SIG-M5 treated with dmso at 0.1 percent for 504 hours (cell line): Measurements from ENCODE around the gene ATG101.
A peak's percentile ranks its signal among the peaks of the same experiment; 100 is the strongest.

Source experiments
- DNase-seq: peaks from one replicate; lab custom pipeline; 2025; ENCODE audit not compliant: unreplicated experiment; lab: John Stamatoyannopoulos, UW

ATG101 gene

GRCh38 chr12:52069327-52070184 lies at the start of gene ATG101:
Gene ATG101, plus strand, starts transcription at chr12:52069978. Its CDS starts 3,673 bp downstream, at chr12:52073651.
- DNase-seq, result peak; percentile 97

GRCh38 chr12:52020539-52021336 lies 49.0 kb upstream of the ATG101 start:
- peak; percentile 66 for DNase-seq

- no peak for DNase-seq
These were observed 47.0 kb upstream of the ATG101 start for GRCh38 chr12:52022841-52023181.

GRCh38 chr12:52023182-52023975 lies 46.4 kb upstream of the ATG101 start:
- DNase-seq, result peak; percentile 74

GRCh38 chr12:52023976-52024688 lies 45.6 kb upstream of the ATG101 start:
- peak; percentile 49 for DNase-seq

- DNase-seq, result peak; percentile 89
These were observed 44.9 kb upstream of the ATG101 start for GRCh38 chr12:52024845-52025230.

- DNase-seq, result no peak
These were observed 43.5 kb upstream of the ATG101 start for GRCh38 chr12:52026263-52026662.

GRCh38 chr12:52027085-52027843 lies 42.5 kb upstream of the ATG101 start:
- no peak for DNase-seq

GRCh38 chr12:52029685-52030084 lies 40.1 kb upstream of the ATG101 start:
- DNase-seq, result peak; percentile 31

- DNase-seq, result no peak
These were observed 37.4 kb upstream of the ATG101 start for GRCh38 chr12:52032446-52032803.

- peak; percentile 97 for DNase-seq
These were observed 36.9 kb upstream of the ATG101 start for GRCh38 chr12:52032804-52033445.

- DNase-seq, result no peak
These were observed 36.2 kb upstream of the ATG101 start for GRCh38 chr12:52033446-52034140.

GRCh38 chr12:52035190-52035589 lies 34.6 kb upstream of the ATG101 start:
- DNase-seq, result no peak

GRCh38 chr12:52035926-52036325 lies 33.9 kb upstream of the ATG101 start:
- no peak for DNase-seq

GRCh38 chr12:52036587-52037171 lies 33.1 kb upstream of the ATG101 start:
- peak; percentile 75 for DNase-seq

- DNase-seq, result no peak
These were observed 32.4 kb upstream of the ATG101 start for GRCh38 chr12:52037248-52037861.

- no peak for DNase-seq
These were observed 31.3 kb upstream of the ATG101 start for GRCh38 chr12:52038447-52038846.

- DNase-seq, result no peak
These were observed 28.7 kb upstream of the ATG101 start for GRCh38 chr12:52041035-52041434.
